Liver (tissue), 9 donors: ENCODE data around the gene EHMT1. TPM values are rescaled to one million over a fixed set of nuclear protein-coding genes. Genes with fewer than 3 reads are reported as not detected.

Experiments used
- DNase-seq: peaks from one replicate; pipeline ENCODE4 v3.0.0-alpha.2; 2017; ENCODE audit warnings: low spot score
- H3K27ac ChIP-seq, 2 donors: one replicate each; pipeline ENCODE4 v1.7.0; 2013; ENCODE audit warnings: inconsistent platforms in 2 of 2, low read length in 2 of 2, control low read depth in 1 of 2, low read depth in 1 of 2, mild to moderate bottlenecking in 1 of 2
- H3K27me3 ChIP-seq, 4 donors: one replicate each; pipeline versions ENCODE4 v1.6.1 to v1.7.0; 2013; ENCODE audit warnings: low read length in 3 of 4, inconsistent platforms in 1 of 4, mild to moderate bottlenecking in 1 of 4, moderate library complexity in 1 of 4; ENCODE audit not compliant: control insufficient read depth in 4 of 4, insufficient read depth in 4 of 4
- H3K36me3 ChIP-seq, 4 donors: one replicate each; pipeline versions ENCODE4 v1.6.1 to v1.7.0; 2013; ENCODE audit warnings: low read length in 3 of 4, mild to moderate bottlenecking in 3 of 4, low read depth in 1 of 4, moderate library complexity in 1 of 4; ENCODE audit not compliant: control insufficient read depth in 4 of 4, insufficient read depth in 3 of 4
- H3K4me1 ChIP-seq, 4 donors: one replicate each; pipeline versions ENCODE4 v1.6.1 to v1.7.0; 2013; ENCODE audit warnings: low read length in 3 of 4, mild to moderate bottlenecking in 3 of 4, moderate library complexity in 1 of 4; ENCODE audit not compliant: control insufficient read depth in 4 of 4, insufficient read depth in 4 of 4
- H3K4me3 ChIP-seq, 3 donors: one replicate each; pipeline versions ENCODE4 v1.6.1 to v1.7.0; 2013; ENCODE audit warnings: low read length in 3 of 3, control low read depth in 1 of 3, low read depth in 1 of 3, mild to moderate bottlenecking in 1 of 3
- H3K9ac ChIP-seq, 2 donors: one replicate each; pipeline ENCODE4 v1.7.0; 2013; ENCODE audit warnings: low read length in 2 of 2, mild to moderate bottlenecking in 2 of 2, moderate library complexity in 2 of 2, control low read depth in 1 of 2, low read depth in 1 of 2
- H3K9me3 ChIP-seq, 4 donors: one replicate each; pipeline versions ENCODE4 v1.6.1 to v1.7.0; 2013; ENCODE audit warnings: low read length in 3 of 4; ENCODE audit not compliant: control insufficient read depth in 4 of 4
- ATF3 ChIP-seq: IDR thresholded peaks from 2 replicates; pipeline ENCODE4 v1.6.1; 2016; ENCODE audit warnings: antibody characterized with exemption
- EGR1 ChIP-seq, 2 donors: IDR thresholded peaks; 2 replicates each; pipeline ENCODE4 v1.6.1; 2016 to 2018; ENCODE audit warnings: antibody characterized with exemption in 2 of 2, low read depth in 2 of 2
- FOXA1 ChIP-seq: IDR thresholded peaks from 2 replicates; pipeline ENCODE4 v1.6.1; 2016; ENCODE audit warnings: antibody characterized with exemption
- FOXA2 ChIP-seq: IDR thresholded peaks from 2 replicates; pipeline ENCODE4 v1.6.1; 2016; ENCODE audit warnings: antibody characterized with exemption
- GABPA ChIP-seq, 2 donors: IDR thresholded peaks in 1 of 2; conservative IDR thresholded peaks in 1 of 2; 2 replicates each; pipeline ENCODE4 v1.6.1; 2016; ENCODE audit warnings: antibody characterized with exemption in 2 of 2, mild to moderate bottlenecking in 1 of 2, moderate library complexity in 1 of 2
- HNF4A ChIP-seq, 2 donors: conservative IDR thresholded peaks; 2 replicates each; pipeline ENCODE4 v1.6.1; 2016; ENCODE audit warnings: antibody characterized with exemption in 2 of 2, mild to moderate bottlenecking in 2 of 2
- HNF4G ChIP-seq: IDR thresholded peaks from 2 replicates; pipeline ENCODE4 v1.6.1; 2016; ENCODE audit warnings: antibody characterized with exemption
- JUND ChIP-seq, 2 donors: IDR thresholded peaks; 2 replicates each; pipeline ENCODE4 v1.6.1; 2016; ENCODE audit warnings: antibody characterized with exemption in 2 of 2
- MAX ChIP-seq: IDR thresholded peaks from 2 replicates; pipeline ENCODE4 v1.6.1; 2016; ENCODE audit warnings: antibody characterized with exemption
- REST ChIP-seq: IDR thresholded peaks from 2 replicates; pipeline ENCODE4 v1.6.1; 2016; ENCODE audit warnings: antibody characterized with exemption, mild to moderate bottlenecking
- SP1 ChIP-seq: IDR thresholded peaks from 2 replicates; pipeline ENCODE4 v1.6.1; 2018; ENCODE audit warnings: antibody characterized with exemption, mild to moderate bottlenecking
- TAF1 ChIP-seq: conservative IDR thresholded peaks from 2 replicates; pipeline ENCODE4 v1.6.1; 2016; ENCODE audit warnings: antibody characterized with exemption, mild to moderate bottlenecking
- YY1 ChIP-seq: IDR thresholded peaks from 2 replicates; pipeline ENCODE4 v1.6.1; 2016; ENCODE audit warnings: antibody characterized with exemption, mild to moderate bottlenecking
- ZBTB33 ChIP-seq: IDR thresholded peaks from 2 replicates; pipeline ENCODE4 v1.6.1; 2016; ENCODE audit warnings: antibody characterized with exemption
- WGBS: extraction: QIAGEN DNeasy Blood & Tissue Kit; methylation state at CpG from one replicate; pipeline ENCODE4 v1.1.7; 2013; 5-methylcytosine and 5-hydroxymethylcytosine counted together
- polyA plus RNA-seq, 2 donors: library from polyadenylated mRNA; stranded (reverse) in 1 of 2; unstranded in 1 of 2; fragments of 200-250 nt in 1 of 2; fragments of >200 nt in 1 of 2; fragmentation: Nextera tagmentation in 1 of 2; extraction: Ambion mirVana in 1 of 2; gene quantifications; one replicate each; pipeline versions ENCODE4 v1.2.1 to v1.2.3, GENCODE V29; 2013 to 2015
- total RNA-seq, 2 donors: library from RNA; depleted of rRNA; stranded (reverse); fragments of >200 nt; gene quantifications; one replicate each; pipeline ENCODE4 v1.2.3, GENCODE V29; 2014
- donor health status: healthy.
- donor health status: healthy.
- donor health status: healthy.
- donor health status: healthy.
- donor health status: healthy.

The EHMT1 gene
- total and polyA plus RNA-seq, 4 donors: 16.1 to 48.2 (median 27.3) TPM

GRCh38 chr9:137646341-137646740 is 27.5 kb downstream of the EHMT1 start:
- no peak for DNase-seq

More at GRCh38 chr9:137646341-137646740, 27.5 kb downstream of the EHMT1 start:
- no peaks in the 10 kb centered on the region for H3K27me3 ChIP-seq
- no peak overlapping the region for H3K27ac ChIP-seq
- WGBS: 95% methylated on average over 13 of the region's 13 CpGs
- peaks cover 0 to 6% (median 1%) of the 10 kb centered on the region in 4 donors for H3K36me3 ChIP-seq
- TF ChIP-seq TAF1 (no peak), HNF4G (no peak), MAX (no peak), YY1 (no peak), ATF3 (no peak), ZBTB33 (no peak), SP1 (no peak), FOXA1 (no peak), GABPA (IDR thresholded peaks at IDR 0.05 in 1 of 2, conservative IDR thresholded peaks at IDR 0.05 in 1 of 2) (no peak), JUND (IDR thresholded peaks at IDR 0.05) (no peak), EGR1 (IDR thresholded peaks at IDR 0.05; ENCODE audit: low read depth in 2 of 2) (no peak), REST (no peak), FOXA2 (no peak), HNF4A (conservative IDR thresholded peaks at IDR 0.05) (no peak)
- no peak overlapping the region for H3K9ac ChIP-seq
- no peak overlapping the region for H3K4me3 ChIP-seq
- no peaks in the 10 kb centered on the region for H3K4me1 ChIP-seq
- H3K9me3 ChIP-seq: no peaks in the 10 kb centered on the region
